MM.1S (cell line): ENCODE measurements around the gene PRKCD.

ENCODE experiments used
- CTCF ChIP-seq: fragments of 300-600 bp; sonication (generic); IDR thresholded peaks from 2 replicates; pipeline ENCODE4 v1.5.1; 2016; ENCODE audit warnings: antibody characterized with exemption, low read length, mixed read lengths
- EZH2 ChIP-seq: fragments of 300-600 bp; sonication (generic); optimal IDR thresholded peaks from 2 replicates; pipeline ENCODE3; 2017; ENCODE audit warnings: low read depth, mild to moderate bottlenecking, antibody characterized with exemption, low read length, mixed read lengths

DNA sequence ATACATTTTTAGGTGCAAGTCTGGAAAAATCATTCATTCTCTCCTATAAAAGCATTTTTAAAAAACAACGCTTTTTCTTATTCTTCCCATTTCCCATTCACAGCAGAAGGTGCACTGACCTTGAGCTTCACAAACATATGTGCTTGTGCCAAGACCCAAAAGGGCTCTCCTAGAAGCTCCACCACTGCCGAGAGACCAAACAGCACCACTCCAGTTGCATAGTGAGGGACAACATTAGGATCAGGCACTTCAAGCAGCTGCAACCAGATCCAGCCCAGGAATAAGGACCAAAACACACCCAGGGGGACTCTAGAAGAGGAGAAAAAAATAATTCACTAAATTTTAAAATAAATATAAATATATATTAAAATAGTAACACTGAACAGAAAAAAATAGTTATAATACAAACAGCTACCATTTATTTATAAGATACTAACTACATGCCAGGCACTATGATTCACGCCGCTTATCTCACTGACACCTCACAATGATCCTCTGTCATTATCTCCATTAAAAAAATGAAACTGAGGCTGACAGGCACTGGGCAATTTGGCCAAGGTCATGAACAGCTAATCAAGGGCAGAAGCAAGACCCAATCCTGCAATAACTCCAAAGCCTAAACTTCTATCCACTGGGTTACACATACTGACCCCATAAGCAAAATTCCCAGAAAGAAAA lies 38.6 kb upstream of the PRKCD start:
- TF ChIP-seq EZH2 (no peak), CTCF (no peak)
